Muscle of arm (tissue), 12 donors: ENCODE results near the gene CLCN3. TPM values are rescaled to one million over a fixed set of nuclear protein-coding genes. Genes with fewer than 3 reads are reported as not detected.
"Not testable (repeated sequence)": the region's sequence is repeated elsewhere in the genome, so short reads cannot be mapped to it uniquely, and the experiment has no call there.

ENCODE experiments used
- DNase-seq: peaks from one replicate; pipeline ENCODE4 v3.0.0-alpha.2; 2013
- polyA plus RNA-seq, 12 donors: library from polyadenylated mRNA; unstranded; fragments of 120-200 nt; gene quantifications; one replicate each; pipeline ENCODE4 v1.2.1, GENCODE V29; 2013; ENCODE audit not compliant: insufficient read length in 12 of 12

Gene CLCN3
- polyA plus RNA-seq, 12 donors, result 25.5 to 58.3 (median 38.6) TPM; not detected in 1

GRCh38 chr4:169650227-169650936, 30.0 kb downstream of the CLCN3 start:
- no peak for DNase-seq

- no peak for DNase-seq
Measured at GRCh38 chr4:169652535-169652934, 32.2 kb downstream of the CLCN3 start.

- DNase-seq, result no peak
Measured at GRCh38 chr4:169655401-169655800, 35.0 kb downstream of the CLCN3 start.

GRCh38 chr4:169657470-169658107, 37.2 kb downstream of the CLCN3 start:
- no peak for DNase-seq

- DNase-seq, result no peak
Measured at GRCh38 chr4:169658196-169658595, 37.8 kb downstream of the CLCN3 start.

GRCh38 chr4:169658975-169659715, 38.8 kb downstream of the CLCN3 start:
- DNase-seq, result peak; percentile 2

- peak; percentile 82 for DNase-seq
Measured at GRCh38 chr4:169659716-169660670, 39.6 kb downstream of the CLCN3 start.

- DNase-seq, result no peak
Measured at GRCh38 chr4:169660929-169661328, 40.6 kb downstream of the CLCN3 start.

- DNase-seq, result no peak
Measured at GRCh38 chr4:169661761-169662160, 41.4 kb downstream of the CLCN3 start.

GRCh38 chr4:169662206-169662605, 41.8 kb downstream of the CLCN3 start:
- DNase-seq, result no peak

GRCh38 chr4:169663402-169663801, 43.0 kb downstream of the CLCN3 start:
- DNase-seq, result no peak

- DNase-seq, result no peak
Measured at GRCh38 chr4:169663831-169664230, 43.5 kb downstream of the CLCN3 start.

GRCh38 chr4:169664615-169665014, 44.2 kb downstream of the CLCN3 start:
- DNase-seq, result no peak

- DNase-seq, result no peak
Measured at GRCh38 chr4:169665046-169665737, 44.8 kb downstream of the CLCN3 start.

GRCh38 chr4:169668069-169668721, 47.8 kb downstream of the CLCN3 start:
- DNase-seq, result no peak

- no peak for DNase-seq
Measured at GRCh38 chr4:169675825-169676224, 55.4 kb downstream of the CLCN3 start.

GRCh38 chr4:169677150-169677748, 56.9 kb downstream of the CLCN3 start:
- DNase-seq, result no peak

GRCh38 chr4:169678486-169678885, 58.1 kb downstream of the CLCN3 start:
- DNase-seq, result not testable (repeated sequence)

- not testable (repeated sequence) for DNase-seq
Measured at GRCh38 chr4:169678951-169679591, 58.7 kb downstream of the CLCN3 start.
